NB4 (cell line): ENCODE data around the gene ZBTB40.
A peak's percentile ranks its signal among the peaks of the same experiment; 100 is the strongest.

Experiments
- MYC ChIP-seq: IDR thresholded peaks from 2 replicates; pipeline ENCODE4 v1.6.1; 2011; ENCODE audit warnings: low read depth, low read length
- TF ChIP-seq, protein P1 (sequence below): IDR thresholded peaks from one replicate; pipeline ENCODE4 v1.5.1; 2012; ENCODE audit warnings: low read depth, low read length

DNA sequence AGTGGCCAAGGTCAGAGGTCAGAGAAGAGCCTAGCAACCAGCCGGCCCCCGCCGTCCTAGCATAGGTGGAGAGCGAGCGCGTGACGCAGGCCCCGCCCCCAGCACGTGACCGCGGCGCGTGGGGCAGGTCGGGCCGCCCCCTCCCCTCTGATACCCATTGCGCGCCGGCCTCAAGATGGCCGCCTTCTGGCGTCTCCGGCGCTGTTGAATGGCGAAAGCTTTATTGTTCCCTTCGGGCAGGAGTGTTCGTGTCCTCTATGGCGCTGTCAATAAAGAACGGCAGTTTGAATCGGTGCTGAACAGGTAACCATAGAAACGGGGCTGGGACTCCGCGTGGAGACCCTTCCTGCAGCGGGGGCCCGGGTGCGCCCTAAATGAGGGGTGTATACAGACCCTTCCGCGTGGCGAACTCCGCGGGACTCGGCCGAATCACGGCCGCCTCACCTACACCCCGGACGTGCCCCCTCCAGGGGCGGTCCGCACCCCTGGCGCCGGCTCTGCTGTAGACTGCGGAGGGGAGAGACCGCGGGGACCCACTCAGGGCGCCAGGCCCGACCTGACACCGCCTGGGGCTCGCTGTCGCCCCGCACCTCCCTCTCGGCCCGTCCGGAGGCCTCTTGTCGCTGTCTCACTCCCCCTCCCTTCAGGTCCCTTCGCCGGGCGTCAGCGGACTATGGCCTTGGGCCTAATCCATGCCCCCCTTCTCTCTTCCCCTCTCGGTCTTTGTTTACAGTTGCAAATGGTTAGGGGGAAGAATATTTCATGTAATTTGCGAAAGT lies at the start of gene ZBTB40:
- TF ChIP-seq, protein P1, sequence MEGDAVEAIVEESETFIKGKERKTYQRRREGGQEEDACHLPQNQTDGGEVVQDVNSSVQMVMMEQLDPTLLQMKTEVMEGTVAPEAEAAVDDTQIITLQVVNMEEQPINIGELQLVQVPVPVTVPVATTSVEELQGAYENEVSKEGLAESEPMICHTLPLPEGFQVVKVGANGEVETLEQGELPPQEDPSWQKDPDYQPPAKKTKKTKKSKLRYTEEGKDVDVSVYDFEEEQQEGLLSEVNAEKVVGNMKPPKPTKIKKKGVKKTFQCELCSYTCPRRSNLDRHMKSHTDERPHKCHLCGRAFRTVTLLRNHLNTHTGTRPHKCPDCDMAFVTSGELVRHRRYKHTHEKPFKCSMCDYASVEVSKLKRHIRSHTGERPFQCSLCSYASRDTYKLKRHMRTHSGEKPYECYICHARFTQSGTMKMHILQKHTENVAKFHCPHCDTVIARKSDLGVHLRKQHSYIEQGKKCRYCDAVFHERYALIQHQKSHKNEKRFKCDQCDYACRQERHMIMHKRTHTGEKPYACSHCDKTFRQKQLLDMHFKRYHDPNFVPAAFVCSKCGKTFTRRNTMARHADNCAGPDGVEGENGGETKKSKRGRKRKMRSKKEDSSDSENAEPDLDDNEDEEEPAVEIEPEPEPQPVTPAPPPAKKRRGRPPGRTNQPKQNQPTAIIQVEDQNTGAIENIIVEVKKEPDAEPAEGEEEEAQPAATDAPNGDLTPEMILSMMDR, result no peak
- peak; percentile 93 for TF ChIP-seq MYC
